ENCODE measurements around the gene DHRSX. TPM values are rescaled to one million over a fixed set of nuclear protein-coding genes. Genes with fewer than 3 reads are reported as not detected.

The DHRSX gene
- total RNA-seq, 3 donors from 2014 or later (not counting 1 experiment from before 2014, with no cell fraction given): 21.5 to 26.1 (median 22.9) TPM

DNA sequence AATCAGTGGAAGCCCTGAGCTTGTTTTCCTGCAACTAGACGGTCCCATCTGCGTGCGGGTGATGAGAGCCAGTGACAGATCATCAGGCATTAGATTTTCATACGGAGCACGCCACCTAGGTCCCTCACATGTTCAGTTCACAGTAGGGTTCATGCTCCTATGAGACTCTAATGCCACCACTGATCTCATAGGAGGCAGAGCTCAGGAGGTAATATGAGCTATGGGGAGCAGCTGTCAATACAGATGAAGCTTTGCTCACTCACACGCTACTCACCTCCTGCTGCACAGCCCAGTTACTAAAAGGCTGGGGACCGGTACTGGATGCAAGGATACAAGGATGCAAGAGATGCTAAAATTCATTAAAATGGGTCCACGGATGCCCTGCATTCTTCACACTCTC, 61.2 kb downstream of the DHRSX start:
- H3K9me3 ChIP-seq (ENCODE audit: control insufficient read depth, insufficient read depth, low read length): no peaks in the 10 kb centered on the region
- no peak for DNase-seq
- no peak overlapping the region for H3K4me3 Mint-ChIP-seq
- intact Hi-C loops (cut with micrococcal nuclease): no loop called here
- TF ChIP-seq, protein P1, sequence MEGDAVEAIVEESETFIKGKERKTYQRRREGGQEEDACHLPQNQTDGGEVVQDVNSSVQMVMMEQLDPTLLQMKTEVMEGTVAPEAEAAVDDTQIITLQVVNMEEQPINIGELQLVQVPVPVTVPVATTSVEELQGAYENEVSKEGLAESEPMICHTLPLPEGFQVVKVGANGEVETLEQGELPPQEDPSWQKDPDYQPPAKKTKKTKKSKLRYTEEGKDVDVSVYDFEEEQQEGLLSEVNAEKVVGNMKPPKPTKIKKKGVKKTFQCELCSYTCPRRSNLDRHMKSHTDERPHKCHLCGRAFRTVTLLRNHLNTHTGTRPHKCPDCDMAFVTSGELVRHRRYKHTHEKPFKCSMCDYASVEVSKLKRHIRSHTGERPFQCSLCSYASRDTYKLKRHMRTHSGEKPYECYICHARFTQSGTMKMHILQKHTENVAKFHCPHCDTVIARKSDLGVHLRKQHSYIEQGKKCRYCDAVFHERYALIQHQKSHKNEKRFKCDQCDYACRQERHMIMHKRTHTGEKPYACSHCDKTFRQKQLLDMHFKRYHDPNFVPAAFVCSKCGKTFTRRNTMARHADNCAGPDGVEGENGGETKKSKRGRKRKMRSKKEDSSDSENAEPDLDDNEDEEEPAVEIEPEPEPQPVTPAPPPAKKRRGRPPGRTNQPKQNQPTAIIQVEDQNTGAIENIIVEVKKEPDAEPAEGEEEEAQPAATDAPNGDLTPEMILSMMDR (IDR thresholded peaks at IDR 0.05): no peak
- 95% methylated on average over 7 of the region's 8 CpGs for WGBS (ENCODE audit: insufficient coverage)
- H3K36me3 ChIP-seq (ENCODE audit: control insufficient read depth, insufficient read depth, low read length): no peaks in the 10 kb centered on the region
- H3K27me3 Mint-ChIP-seq (ENCODE audit: low read depth in 2 of 2): no peaks in the 10 kb centered on the region
- H3K27me3 ChIP-seq (ENCODE audit: control insufficient read depth, insufficient read depth, low read length): no peaks in the 10 kb centered on the region
- H3K27ac ChIP-seq (ENCODE audit: low read length): no peak overlapping the region
- no peaks in the 10 kb centered on the region for H3K36me3 Mint-ChIP-seq
- H3K27ac Mint-ChIP-seq: no peak overlapping the region
- ATAC-seq: no peak
- H3K4me1 ChIP-seq (ENCODE audit: control insufficient read depth, insufficient read depth, low read length): no peaks in the 10 kb centered on the region
- H3K9me3 Mint-ChIP-seq: no peaks in the 10 kb centered on the region
- peaks cover 7 to 11% of the 10 kb centered on the region in 2 donors for H3K4me1 Mint-ChIP-seq
- no peak overlapping the region for H3K4me3 ChIP-seq (ENCODE audit: low read length)

DNA sequence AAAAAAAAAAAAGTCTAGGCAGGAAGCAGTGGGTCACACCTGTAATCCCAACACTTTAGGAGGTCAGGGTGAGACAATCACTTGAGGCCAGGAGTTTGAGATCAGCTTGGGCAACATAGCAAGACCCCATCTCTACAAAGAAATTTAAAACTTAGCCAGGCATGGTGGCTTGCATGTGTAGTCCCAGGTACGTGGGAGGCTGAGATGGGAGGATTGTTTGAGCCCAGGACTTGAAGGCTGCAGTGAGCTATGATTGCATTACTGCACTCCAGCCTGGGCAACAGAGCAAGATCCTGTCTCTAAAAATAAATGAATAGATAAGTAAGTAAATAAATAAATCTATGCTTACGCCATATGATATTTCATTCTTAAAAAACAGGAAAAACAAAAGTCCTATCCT, 65.3 kb downstream of the DHRSX start:
- no peaks in the 10 kb centered on the region for H3K36me3 Mint-ChIP-seq
- Histone ChIP-seq H3K4me3 (ENCODE audit: low read length) (no peak overlapping the region), H3K36me3 (ENCODE audit: control insufficient read depth, insufficient read depth, low read length) (no peaks in the 10 kb centered on the region), H3K4me1 (ENCODE audit: control insufficient read depth, insufficient read depth, low read length) (no peaks in the 10 kb centered on the region), H3K27ac (ENCODE audit: low read length) (no peak overlapping the region), H3K9me3 (ENCODE audit: control insufficient read depth, insufficient read depth, low read length) (no peaks in the 10 kb centered on the region), H3K27me3 (ENCODE audit: control insufficient read depth, insufficient read depth, low read length) (no peaks in the 10 kb centered on the region)
- TF ChIP-seq, protein P1 (IDR thresholded peaks at IDR 0.05): no peak
- H3K4me3 Mint-ChIP-seq: no peak overlapping the region
- peaks cover 6 to 8% of the 10 kb centered on the region in 2 donors for H3K4me1 Mint-ChIP-seq
- no peak for ATAC-seq
- 94% methylated on average over 1 of the region's 2 CpGs for WGBS (ENCODE audit: insufficient coverage)
- intact Hi-C loops (cut with micrococcal nuclease): no loop called here
- no peak overlapping the region for H3K27ac Mint-ChIP-seq
- H3K27me3 Mint-ChIP-seq (ENCODE audit: low read depth in 2 of 2): no peaks in the 10 kb centered on the region
- H3K9me3 Mint-ChIP-seq: no peaks in the 10 kb centered on the region
- DNase-seq: no peak

DNA sequence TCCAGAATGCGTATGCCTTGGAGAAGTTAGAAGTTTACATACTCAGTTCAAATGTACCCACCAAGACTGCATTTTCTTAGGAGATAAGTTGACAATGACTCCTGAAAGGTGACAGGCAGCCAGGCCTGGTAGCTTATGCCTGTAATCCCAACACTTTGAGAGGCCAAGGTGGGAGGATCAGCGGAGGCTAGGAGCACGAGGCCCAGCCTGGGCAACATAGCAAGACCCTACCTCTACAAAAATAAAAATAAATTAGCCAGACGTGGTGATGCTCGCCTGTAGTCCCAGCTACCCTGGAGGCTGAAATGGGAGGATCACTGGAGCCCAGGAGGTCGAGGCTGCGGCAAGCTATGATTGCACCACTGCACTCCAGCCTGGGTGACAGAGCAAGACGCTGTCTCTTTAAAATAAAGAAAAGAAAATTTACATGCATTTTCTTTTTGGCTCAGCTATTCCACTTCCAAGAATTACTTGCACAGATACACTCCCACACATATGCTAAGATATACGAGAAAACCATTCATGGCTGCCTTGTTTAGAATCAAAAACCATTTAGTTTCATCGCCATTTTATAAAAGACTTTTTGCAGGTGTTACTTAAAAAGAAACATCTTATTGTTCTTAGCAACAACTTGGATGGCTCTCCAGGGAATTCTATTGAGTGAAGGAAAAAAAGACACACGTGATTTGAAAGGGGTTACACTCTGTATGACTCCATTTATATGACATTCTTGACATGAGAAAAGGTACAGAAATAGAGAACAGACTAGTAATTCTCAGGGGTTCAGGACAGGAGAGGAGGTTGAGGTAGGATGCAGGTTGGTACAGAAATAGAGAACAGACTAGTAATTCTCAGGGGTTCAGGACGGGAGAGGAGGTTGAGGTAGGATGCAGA, 66.3 kb downstream of the DHRSX start:
- WGBS (ENCODE audit: insufficient coverage): 88% methylated on average over 11 of the region's 12 CpGs
- Histone ChIP-seq H3K4me1 (ENCODE audit: control insufficient read depth, insufficient read depth, low read length) (no peaks in the 10 kb centered on the region), H3K27ac (ENCODE audit: low read length) (no peak overlapping the region), H3K4me3 (ENCODE audit: low read length) (no peak overlapping the region), H3K9me3 (ENCODE audit: control insufficient read depth, insufficient read depth, low read length) (no peaks in the 10 kb centered on the region), H3K36me3 (ENCODE audit: control insufficient read depth, insufficient read depth, low read length) (no peaks in the 10 kb centered on the region), H3K27me3 (ENCODE audit: control insufficient read depth, insufficient read depth, low read length) (no peaks in the 10 kb centered on the region)
- peak overlapping the region; percentile 6 to 8 for H3K27ac Mint-ChIP-seq
- TF ChIP-seq, protein P1 (IDR thresholded peaks at IDR 0.05): no peak
- H3K4me3 Mint-ChIP-seq: no peak overlapping the region
- DNase-seq: no peak
- peaks cover 6 to 8% of the 10 kb centered on the region in 2 donors for H3K4me1 Mint-ChIP-seq
- ATAC-seq: no peak
- no peaks in the 10 kb centered on the region for H3K36me3 Mint-ChIP-seq
- H3K9me3 Mint-ChIP-seq: no peaks in the 10 kb centered on the region
- intact Hi-C loops (cut with micrococcal nuclease): no loop called here
- no peaks in the 10 kb centered on the region for H3K27me3 Mint-ChIP-seq (ENCODE audit: low read depth in 2 of 2)
